GM13976 (cell line): ENCODE measurements around the gene CNOT10.

Experiments used
- DNase-seq: peaks from one replicate; pipeline ENCODE4 v3.0.0; 2012; ENCODE audit warnings: low spot score
- CTCF ChIP-seq: IDR thresholded peaks from 2 replicates; pipeline ENCODE4 v1.5.1; 2012; ENCODE audit warnings: borderline replicate concordance, mild to moderate bottlenecking; ENCODE audit not compliant: insufficient read depth; ENCODE audit errors: extremely low read depth, missing control alignments, control extremely low read depth
- in situ Hi-C: fragments of 300-500 bp; cut with MboI; formaldehyde crosslinking; loops from one replicate; pipeline ENCODE4 v1.12.0; 2022; ENCODE audit warnings: low sequenced_read_pairs, mixed read lengths, inconsistent platforms; ENCODE audit not compliant: unreplicated experiment

The CNOT10 gene

DNA sequence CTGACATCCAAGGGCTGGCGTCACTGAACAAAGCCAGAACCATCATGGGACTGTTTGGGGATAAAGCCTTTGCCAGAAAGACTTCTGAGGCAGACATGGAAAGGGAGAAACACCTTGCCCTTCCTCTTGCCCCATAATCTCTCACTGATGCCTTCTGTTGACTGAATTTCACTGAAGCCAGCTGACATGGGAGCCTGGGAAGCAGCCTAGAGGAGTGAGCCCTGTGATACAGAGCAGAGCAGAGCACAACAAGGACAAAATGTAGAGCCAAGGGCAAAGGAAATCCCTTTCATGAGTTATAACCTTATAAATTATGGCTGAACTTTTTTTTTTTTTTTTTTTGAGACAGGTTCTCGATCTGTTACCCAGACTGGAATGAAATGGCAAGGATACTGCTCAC lies 9.8 kb upstream of the CNOT10 start:
- no peak for DNase-seq
- no peak for TF ChIP-seq CTCF
- in situ Hi-C loops: no loop called here

- no peak for TF ChIP-seq CTCF
- no peak for DNase-seq
- in situ Hi-C loops: no loop called here
Observed at GRCh38 chr3:32675650-32676049, 9.3 kb upstream of the CNOT10 start.

- no peak for TF ChIP-seq CTCF
- in situ Hi-C loops: no loop called here
- DNase-seq: no peak
Observed at GRCh38 chr3:32681811-32682210, 3.2 kb upstream of the CNOT10 start.

DNA sequence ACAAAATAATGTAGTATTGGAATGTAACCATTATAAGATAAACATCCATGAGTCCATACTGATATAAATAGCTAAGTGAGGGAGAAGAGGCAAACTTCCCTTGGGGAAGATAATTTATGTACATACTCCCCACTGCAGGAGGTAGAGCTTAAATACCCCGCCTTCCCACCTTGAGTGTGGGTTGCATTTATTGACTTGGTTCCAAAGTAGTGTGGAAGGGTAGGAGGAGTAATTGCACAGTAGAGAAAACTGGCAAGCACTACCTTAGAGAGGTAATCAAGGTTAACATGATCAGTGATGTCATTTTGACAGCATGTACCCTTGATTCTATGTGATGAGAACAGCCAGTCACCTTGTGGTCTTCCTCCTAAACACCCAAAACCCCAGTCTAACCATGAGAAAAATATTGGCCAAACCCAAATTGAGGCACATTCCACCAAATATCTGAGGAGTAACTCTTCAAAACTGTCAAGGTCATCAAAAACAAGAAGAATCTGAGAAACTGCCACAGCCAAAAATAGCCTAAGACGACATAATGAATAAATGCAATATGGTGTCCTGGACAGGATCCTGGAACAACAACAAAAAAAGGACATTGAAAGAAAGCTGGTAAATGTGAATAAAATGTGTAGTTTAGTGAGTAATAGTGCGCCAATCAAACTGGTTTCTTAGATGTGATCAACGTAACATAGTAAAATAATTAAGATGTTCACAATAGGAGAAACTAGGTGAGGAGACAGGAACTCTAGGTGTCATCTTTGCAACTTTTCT lies 774 bp upstream of the CNOT10 start:
- DNase-seq: no peak
- in situ Hi-C loops: no loop called here
- TF ChIP-seq CTCF: no peak

DNA sequence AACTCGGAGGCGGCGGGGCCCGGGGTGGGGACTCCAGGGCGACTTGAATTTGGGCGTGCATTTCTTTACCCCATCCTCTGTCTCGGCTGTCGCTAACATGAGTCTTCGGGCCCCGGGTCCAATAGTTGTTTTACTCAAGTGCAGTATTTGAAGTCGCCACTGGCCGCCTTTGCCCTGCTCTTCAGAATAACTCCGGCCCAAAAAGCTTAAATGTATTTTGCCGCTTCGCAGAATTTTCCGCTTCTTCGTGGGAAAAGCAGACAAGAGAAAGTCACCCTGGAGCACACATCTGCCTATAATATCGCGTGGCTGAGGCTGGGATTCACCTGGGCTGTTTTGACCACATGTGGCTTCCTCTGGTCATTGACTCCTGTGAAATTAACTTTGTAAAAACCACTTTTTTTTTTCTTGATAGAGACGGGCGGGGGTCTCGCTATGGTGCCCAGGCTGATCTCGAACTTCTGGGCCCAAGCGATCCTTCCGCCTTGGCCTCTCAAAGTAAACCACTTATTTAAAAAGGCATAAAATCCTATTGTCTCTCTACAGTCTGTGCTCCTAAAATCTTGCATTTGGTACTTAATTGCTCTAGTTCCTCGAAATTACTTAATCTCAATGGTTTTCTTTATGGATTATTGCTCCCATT lies 676 bp downstream of the CNOT10 start:
- no peak for TF ChIP-seq CTCF
- in situ Hi-C loops: no loop called here
- peak; percentile 41 for DNase-seq

DNA sequence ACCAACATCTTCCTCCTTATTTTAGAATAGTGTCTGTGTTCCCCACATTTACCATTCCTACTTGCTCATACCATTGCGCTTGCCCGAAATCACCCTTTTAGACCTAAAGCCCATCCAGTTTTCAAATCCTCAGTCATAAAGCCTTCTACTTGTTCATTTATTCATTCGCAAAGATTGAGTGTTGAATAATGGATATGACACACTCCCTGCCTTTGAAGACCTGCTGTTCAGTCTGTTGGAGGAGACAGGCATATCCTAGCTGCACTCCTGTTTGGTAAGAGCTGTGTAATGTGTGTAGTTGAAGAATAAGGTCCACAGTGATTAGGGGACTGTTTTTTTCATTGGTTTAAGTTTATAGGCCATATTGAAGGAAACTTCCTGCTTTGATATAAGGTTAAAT lies 1.7 kb downstream of the CNOT10 start:
- TF ChIP-seq CTCF: no peak
- in situ Hi-C loops: no loop called here
- DNase-seq: no peak

DNA sequence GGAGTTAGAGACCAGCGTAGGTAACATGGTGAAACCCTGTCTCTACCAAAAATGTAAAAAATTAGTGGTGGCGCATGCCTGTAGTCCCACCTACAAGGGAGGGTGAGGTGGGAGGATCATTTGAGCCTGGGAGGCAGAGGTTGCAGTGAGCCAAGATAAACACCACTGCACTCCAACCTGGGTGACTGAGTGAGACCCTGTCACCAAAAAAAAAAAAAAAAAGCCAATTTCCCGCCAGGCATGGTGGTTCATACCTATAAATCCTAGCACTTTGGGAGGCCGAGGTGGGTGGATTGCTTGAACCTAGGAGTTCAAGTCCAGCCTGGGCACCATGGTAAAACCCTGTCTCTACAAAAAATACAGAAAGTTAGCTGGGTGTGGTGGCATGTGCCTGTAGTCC lies 6.9 kb downstream of the CNOT10 start:
- no peak for TF ChIP-seq CTCF
- DNase-seq: no peak
- in situ Hi-C loops: no loop called here
